ENCODE data around the gene DUT. TPM values are rescaled to one million over a fixed set of nuclear protein-coding genes. Genes with fewer than 3 reads are reported as not detected.
A peak's percentile ranks its signal among the peaks of the same experiment; 100 is the strongest.

The DUT gene
- total RNA-seq: 100 to 1,000 TPM; 194 to 248 (median 214) TPM

DNA sequence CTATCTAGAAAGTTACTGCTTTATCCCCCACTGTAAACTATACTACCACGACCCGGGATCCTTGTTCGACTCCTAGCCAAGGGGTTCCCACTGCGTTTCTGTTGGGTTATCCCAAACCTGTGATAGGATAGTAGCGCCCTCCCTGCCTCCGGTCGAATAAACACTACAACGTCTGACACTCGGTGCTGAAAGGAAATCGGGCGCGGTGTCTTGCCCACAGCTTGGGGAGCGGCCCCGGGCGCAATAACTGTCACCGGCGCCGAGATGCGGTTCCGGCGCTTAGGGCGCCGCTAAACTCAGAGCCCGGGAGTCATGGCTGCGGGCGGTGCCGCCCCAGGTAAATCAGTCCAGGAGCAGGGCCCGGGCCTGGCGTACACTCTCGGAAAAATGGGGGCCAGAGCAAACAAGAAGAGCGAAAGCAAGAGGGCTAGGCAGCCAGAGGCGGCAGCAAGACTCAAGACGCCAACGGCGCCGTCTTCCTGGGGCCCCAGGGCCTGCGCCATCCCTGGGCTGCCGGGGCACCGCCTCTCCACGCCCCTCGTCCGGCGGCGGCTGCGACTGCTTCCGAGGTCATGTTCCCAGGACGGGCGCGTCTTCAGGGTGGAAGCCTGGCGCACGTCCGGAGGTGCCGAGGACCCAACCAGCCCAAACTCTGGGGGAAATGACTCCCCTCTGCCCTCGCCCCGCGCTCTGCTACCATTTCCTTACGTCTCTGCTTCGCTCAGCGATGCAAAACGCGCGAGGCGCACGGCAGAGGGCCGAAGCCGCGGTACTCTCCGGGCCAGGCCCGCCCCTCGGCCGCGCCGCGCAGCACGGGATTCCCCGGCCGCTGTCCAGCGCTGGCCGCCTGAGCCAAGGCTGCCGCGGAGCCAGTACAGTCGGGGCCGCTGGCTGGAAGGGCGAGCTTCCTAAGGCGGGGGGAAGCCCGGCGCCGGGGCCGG is at the start of gene DUT:
DUT (plus strand) TSS at position 575 of the 941 bp plus-strand sequence; CDS start at position 662, 87 bp downstream.
- Mint-ChIP-seq H3K4me3 (peak within 1 kb of the TSS; percentile 91), H3K27me3 (ENCODE audit: low read depth) (no peaks in the 10 kb centered on the region), H3K36me3 (ENCODE audit: insufficient read depth) (peaks cover 11% of the 10 kb centered on the region), H3K4me1 (ENCODE audit: low read depth) (peaks cover 20% of the 10 kb centered on the region), H3K9me3 (no peaks in the 10 kb centered on the region)
- ATAC-seq (peak; percentile 88 to 89), DNase-seq (peak; percentile 72)

DNA sequence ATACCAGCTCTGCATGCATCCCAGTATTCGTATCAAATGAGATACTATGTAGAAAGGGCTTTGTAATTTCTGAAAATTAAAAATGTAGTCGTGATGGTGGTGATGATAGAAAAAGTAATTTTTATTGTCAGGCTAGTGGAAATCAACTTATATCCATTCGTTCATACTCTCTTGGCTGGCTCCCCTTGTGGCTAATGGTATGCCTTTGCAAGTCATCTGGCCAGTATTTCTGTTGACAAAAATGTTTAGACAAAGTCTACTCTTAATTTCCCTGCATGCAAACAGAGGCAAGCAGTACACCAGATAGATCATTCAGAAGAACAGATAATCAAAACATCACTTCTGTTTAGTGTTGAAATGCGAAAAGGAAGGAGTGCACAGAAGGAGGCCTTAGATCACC is 49.6 kb upstream of the DUT start:
- Mint-ChIP-seq H3K36me3 (ENCODE audit: insufficient read depth) (no peaks in the 10 kb centered on the region), H3K4me3 (no peak overlapping the region), H3K27me3 (ENCODE audit: low read depth) (peaks cover 6% of the 10 kb centered on the region), H3K4me1 (ENCODE audit: low read depth) (no peaks in the 10 kb centered on the region), H3K9me3 (no peaks in the 10 kb centered on the region)
- DNase-seq: no peak
- ATAC-seq: no peak

DNA sequence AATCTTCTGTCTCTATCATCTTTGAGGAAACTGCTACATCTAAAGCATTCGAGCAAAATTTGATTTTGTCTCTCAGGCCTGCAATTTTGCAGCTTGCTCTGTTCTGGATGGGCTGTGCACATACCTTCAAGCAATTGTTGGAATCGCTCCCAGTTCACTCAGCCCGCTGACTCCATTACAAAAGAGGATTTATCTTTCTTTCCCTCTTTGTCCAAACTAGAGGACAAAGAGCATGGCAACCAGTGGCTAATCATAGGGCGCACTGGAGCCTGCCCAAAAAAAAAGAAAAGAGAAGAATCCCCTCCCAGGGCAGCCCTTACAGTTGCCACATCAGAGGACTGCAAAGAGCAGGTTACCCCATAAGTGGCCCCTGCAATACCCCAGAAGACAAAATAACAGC is 49.0 kb upstream of the DUT start:
- H3K27me3 Mint-ChIP-seq (ENCODE audit: low read depth): peaks cover 6% of the 10 kb centered on the region
- no peaks in the 10 kb centered on the region for H3K36me3 Mint-ChIP-seq (ENCODE audit: insufficient read depth)
- H3K4me3 Mint-ChIP-seq: no peak overlapping the region
- no peak for DNase-seq
- H3K9me3 Mint-ChIP-seq: no peaks in the 10 kb centered on the region
- H3K4me1 Mint-ChIP-seq (ENCODE audit: low read depth): no peaks in the 10 kb centered on the region
- ATAC-seq: no peak

DNA sequence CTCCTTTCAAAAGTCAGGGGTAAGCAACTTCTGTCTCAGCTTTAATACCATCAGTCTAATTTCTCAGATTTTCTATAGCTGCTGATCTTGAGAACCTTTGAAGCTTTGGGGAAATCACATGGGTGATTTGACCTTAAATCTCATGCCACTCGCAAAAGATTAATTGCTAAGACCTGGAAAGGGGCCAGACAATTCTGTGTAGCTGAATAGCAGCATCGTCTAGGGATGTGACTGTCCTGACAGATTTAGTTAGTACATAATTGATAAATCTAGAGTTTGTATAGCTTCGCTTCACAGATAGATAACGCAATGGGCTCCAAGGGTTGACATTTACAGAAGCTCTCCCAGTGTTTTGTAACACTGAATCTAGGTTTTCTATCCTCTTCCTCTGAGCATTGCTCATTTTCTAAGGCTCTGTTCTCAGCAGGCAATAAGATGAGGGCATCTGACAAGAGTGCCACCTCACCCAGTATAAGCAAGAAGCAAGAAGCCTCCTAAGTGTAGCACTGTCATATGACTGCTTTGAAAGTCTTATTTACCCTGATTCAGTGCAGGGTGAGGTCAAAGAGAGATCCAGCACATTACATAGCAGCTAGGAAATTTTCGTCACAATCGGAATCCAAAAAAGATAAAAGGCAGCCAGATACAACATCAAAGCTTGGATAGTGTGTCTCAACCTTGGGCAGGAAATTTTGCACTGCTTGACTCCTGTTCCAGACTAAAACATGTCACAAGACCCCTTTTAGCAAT is 47.7 kb upstream of the DUT start:
- Mint-ChIP-seq H3K4me1 (ENCODE audit: low read depth) (no peaks in the 10 kb centered on the region), H3K4me3 (no peak overlapping the region), H3K36me3 (ENCODE audit: insufficient read depth) (no peaks in the 10 kb centered on the region), H3K27me3 (ENCODE audit: low read depth) (peaks cover 5% of the 10 kb centered on the region), H3K9me3 (no peaks in the 10 kb centered on the region)
- DNase-seq: no peak
- ATAC-seq: no peak

DNA sequence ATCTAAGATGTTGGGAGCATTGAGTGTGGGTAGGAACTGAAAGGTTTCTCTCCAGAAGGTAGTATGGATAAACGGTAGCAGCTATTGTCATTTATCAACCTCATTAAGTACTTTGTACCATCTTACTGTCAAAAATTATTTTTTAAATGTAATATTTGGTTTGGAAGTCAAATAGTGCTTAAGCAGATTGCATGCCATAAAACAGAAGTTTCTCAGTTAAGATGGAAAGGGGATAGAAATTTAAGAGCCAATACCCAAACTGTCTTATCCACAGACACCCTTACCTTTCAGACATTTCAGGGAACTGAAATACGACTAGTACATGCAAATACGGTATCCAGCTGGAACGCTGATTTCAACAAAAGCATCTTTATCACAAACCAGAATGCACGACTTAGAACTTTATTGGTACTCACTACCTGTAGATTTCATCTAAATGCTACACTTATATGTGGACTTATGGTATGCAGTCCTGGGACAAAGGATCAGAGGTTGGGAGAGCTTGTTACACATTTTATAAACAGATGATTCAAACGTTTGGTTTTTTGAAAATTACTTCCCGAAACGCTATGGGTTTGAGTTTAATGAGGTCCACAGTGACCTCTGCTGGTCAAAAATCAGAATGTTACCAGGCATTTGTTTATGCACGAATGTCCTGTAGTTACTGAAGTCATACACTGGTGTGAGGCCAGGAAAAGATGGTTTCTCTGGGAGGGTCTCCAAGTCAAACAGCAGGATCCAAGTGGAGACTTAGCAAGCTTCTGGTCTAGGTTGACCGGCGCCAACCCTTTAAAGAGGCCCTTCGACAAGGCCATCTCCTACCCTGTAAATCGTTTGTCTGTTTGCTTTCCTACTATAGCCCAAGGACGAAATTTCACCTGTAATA is 45.7 kb upstream of the DUT start:
- Mint-ChIP-seq H3K4me3 (no peak overlapping the region), H3K27me3 (ENCODE audit: low read depth) (no peaks in the 10 kb centered on the region), H3K36me3 (ENCODE audit: insufficient read depth) (no peaks in the 10 kb centered on the region), H3K9me3 (no peaks in the 10 kb centered on the region), H3K4me1 (ENCODE audit: low read depth) (no peaks in the 10 kb centered on the region)
- ATAC-seq (peak; percentile 43), DNase-seq (peak; percentile 15)

DNA sequence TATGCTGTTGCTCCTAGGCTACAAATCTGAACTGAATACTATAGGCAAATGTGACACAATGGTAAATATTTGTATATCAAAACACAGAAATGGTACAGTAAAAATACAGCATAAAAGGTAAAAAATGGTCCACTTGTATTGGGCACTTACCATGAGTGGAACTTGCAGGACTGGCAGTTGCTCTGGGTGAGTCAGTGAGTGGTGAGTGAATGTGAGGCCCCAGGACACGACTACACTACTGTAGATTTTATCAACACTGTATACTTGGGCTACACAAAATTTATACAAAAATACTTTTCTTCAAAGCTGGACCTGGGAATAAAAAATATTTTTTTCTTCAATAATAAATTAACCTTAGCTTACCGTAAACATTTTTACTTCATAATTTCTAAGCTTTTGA is 41.6 kb upstream of the DUT start:
- Mint-ChIP-seq H3K4me3 (no peak overlapping the region), H3K36me3 (ENCODE audit: insufficient read depth) (no peaks in the 10 kb centered on the region), H3K9me3 (no peaks in the 10 kb centered on the region), H3K4me1 (ENCODE audit: low read depth) (no peaks in the 10 kb centered on the region), H3K27me3 (ENCODE audit: low read depth) (peaks cover 1% of the 10 kb centered on the region)
- DNase-seq: no peak
- ATAC-seq: no peak

DNA sequence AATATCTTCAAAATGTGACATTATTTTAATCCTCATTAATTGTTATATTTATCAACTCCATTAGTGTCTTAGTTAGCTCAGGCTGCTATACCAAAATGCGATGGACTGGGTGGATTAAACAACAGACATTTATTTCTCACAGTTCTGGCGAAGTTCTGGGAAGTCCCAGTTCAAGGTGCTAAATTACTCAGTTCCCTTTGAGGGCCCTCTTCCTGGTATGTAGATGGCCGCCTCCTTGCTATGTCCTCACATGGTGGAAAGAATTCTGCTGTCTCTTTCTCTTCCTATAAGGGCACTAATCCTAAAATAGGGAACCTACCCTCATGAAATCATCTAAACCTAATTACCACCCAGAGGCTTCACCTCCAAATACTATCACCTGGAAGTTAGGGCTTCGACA is 38.8 kb upstream of the DUT start:
- DNase-seq (no peak), ATAC-seq (no peak)
- Mint-ChIP-seq H3K9me3 (no peaks in the 10 kb centered on the region), H3K36me3 (ENCODE audit: insufficient read depth) (no peaks in the 10 kb centered on the region), H3K4me1 (ENCODE audit: low read depth) (no peaks in the 10 kb centered on the region), H3K27me3 (ENCODE audit: low read depth) (peaks cover 1% of the 10 kb centered on the region), H3K4me3 (no peak overlapping the region)

DNA sequence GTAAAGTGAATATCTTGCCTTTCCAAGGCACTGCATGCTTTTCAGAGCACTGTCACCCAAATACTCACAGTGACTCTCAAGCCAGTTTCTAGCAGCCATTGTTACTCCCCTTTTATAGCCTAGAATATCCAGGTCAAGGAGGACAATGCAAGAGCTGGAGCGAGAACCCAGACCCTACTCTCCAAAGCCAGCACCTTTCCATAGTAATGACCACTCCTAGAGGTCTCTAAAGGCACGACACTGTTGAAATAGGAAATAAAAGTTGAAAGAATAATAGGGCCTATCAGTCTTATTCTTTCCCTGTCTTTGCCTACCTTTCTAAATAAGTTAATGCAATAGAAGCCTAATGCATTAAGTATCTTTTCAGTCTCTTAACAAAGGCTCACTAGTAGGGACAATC is 33.6 kb upstream of the DUT start:
- ATAC-seq (no peak), DNase-seq (no peak)
- Mint-ChIP-seq H3K36me3 (ENCODE audit: insufficient read depth) (no peaks in the 10 kb centered on the region), H3K4me3 (no peak overlapping the region), H3K4me1 (ENCODE audit: low read depth) (no peaks in the 10 kb centered on the region), H3K27me3 (ENCODE audit: low read depth) (peaks cover 1% of the 10 kb centered on the region), H3K9me3 (no peaks in the 10 kb centered on the region)

DNA sequence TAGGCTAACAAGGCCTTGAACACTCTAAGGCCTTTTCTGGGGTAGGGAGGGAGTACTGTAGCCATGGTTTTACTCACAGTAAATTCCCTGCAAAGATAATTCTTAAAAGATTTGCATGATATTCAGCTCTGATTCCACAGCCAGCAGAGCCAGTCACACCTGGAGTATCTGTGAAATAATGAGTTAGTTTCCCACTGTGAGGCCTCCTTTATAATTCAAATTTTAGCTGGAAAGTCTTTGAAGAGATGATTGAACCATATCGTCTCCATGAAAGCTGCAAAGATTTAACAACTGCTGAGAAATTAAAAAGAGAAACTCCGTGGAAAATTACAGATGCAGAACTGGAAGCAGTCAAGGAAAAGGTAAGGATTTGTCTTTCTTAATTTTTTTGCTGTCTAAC is 32.3 kb upstream of the DUT start:
- H3K9me3 Mint-ChIP-seq: no peaks in the 10 kb centered on the region
- no peak overlapping the region for H3K4me3 Mint-ChIP-seq
- DNase-seq (no peak), ATAC-seq (no peak)
- H3K36me3 Mint-ChIP-seq (ENCODE audit: insufficient read depth): no peaks in the 10 kb centered on the region
- H3K27me3 Mint-ChIP-seq (ENCODE audit: low read depth): peaks cover 1% of the 10 kb centered on the region
- H3K4me1 Mint-ChIP-seq (ENCODE audit: low read depth): no peaks in the 10 kb centered on the region

DNA sequence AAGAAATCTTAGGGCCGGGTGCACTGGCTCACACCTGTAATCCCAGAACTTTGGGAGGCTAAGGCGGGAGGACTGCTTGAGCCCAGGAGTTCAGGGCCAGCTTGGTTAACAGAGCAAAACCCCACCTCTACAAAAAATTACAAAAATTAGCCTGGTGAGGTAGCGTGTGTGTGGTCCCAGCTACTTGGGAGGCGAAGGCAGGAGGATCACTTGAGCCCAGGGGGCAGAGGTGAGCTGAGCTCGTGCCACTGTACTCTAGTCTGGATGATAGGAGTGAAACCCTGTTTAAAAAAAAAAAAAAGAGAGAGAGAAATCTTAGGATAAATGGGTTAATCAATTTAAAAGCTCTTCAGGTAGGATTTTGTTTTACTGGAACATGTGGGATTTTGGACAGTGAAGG is 31.2 kb upstream of the DUT start:
- Mint-ChIP-seq H3K4me3 (no peak overlapping the region), H3K27me3 (ENCODE audit: low read depth) (no peaks in the 10 kb centered on the region), H3K36me3 (ENCODE audit: insufficient read depth) (no peaks in the 10 kb centered on the region), H3K4me1 (ENCODE audit: low read depth) (no peaks in the 10 kb centered on the region), H3K9me3 (no peaks in the 10 kb centered on the region)
- ATAC-seq: no peak
- no peak for DNase-seq

DNA sequence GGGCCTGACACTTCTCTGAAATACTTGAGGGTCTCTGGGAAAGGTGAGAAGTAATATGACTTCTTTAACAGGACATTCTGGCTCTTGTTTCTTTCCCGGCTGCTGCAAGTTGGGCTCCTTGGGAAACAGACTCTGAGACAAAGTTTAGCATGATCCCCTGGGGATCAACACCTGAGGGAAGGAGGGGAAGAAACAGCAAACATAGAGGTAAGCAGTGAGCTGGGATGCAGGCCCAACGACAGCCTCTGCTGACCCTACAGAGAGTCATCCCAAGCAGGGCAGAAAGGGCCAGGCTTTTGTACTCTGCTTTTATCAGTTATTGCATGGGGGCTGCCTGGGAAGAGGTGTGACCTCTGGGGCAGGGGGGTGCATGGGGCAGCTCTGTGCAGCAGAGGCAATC is 26.8 kb upstream of the DUT start:
- DNase-seq (no peak), ATAC-seq (no peak)
- no peaks in the 10 kb centered on the region for H3K36me3 Mint-ChIP-seq (ENCODE audit: insufficient read depth)
- peaks cover 2% of the 10 kb centered on the region for H3K27me3 Mint-ChIP-seq (ENCODE audit: low read depth)
- H3K4me1 Mint-ChIP-seq (ENCODE audit: low read depth): no peaks in the 10 kb centered on the region
- H3K9me3 Mint-ChIP-seq: no peaks in the 10 kb centered on the region
- H3K4me3 Mint-ChIP-seq: no peak overlapping the region

DNA sequence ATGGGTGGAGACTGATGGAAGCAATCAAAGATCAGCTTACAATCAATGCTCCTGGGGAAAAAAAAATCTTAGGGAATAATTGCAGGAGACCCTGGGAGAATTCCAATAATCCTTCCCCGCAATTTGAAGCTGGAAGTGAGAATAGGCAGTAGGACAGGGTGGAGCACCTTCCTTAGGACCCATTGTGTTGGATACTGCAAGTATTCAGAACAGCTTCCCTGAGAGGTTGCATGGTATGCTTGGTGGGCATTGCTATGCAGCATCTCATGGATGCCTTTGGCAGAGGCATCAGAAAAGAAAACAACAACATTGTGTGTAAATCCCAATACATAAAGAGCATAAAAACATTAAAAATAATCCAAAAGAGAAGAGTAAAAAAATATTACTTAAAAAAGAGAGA is 24.6 kb upstream of the DUT start:
- no peak for ATAC-seq
- DNase-seq: no peak
- Mint-ChIP-seq H3K4me1 (ENCODE audit: low read depth) (no peaks in the 10 kb centered on the region), H3K4me3 (no peak overlapping the region), H3K27me3 (ENCODE audit: low read depth) (peaks cover 2% of the 10 kb centered on the region), H3K9me3 (no peaks in the 10 kb centered on the region), H3K36me3 (ENCODE audit: insufficient read depth) (no peaks in the 10 kb centered on the region)

DNA sequence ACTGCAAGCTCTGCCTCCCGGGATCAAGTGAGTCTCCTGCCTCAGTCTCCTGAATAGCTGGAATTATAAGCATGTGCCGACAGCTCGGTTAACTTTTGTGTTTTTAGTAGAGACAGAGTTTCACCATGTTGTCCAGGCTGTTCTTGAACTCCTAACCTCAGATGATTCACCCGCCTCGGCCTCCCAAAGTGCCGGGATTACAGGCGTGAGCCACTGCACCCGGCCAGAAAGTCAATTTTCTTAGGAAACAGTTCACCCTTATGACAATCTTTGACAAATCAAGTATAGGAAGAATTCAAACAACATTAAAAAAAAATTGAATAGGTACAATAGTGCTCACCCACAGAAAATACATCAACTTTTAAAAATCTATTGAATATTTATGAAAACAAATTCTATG is 23.6 kb upstream of the DUT start:
- DNase-seq (no peak), ATAC-seq (no peak)
- Mint-ChIP-seq H3K9me3 (no peaks in the 10 kb centered on the region), H3K36me3 (ENCODE audit: insufficient read depth) (no peaks in the 10 kb centered on the region), H3K4me3 (no peak overlapping the region), H3K4me1 (ENCODE audit: low read depth) (no peaks in the 10 kb centered on the region), H3K27me3 (ENCODE audit: low read depth) (peaks cover 2% of the 10 kb centered on the region)

DNA sequence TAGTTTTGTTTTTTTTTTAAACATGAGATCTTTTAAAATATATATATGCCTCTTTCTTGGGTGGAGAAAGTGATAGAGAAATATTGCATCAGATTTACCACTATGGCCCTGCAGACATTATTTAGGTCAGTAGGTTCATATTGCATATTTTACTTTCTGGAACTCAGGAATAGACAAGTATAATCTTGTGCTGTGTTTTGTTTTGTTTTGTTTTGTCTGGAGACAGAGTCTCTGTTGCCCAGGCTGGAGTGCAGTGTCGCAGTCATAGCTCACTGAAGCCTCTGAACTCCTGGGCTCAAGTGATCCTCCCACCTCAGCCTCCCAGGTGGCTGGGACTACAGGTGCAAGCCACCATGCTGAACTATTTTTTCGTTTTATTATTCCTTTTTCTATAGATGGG is 21.5 kb upstream of the DUT start:
- Mint-ChIP-seq H3K27me3 (ENCODE audit: low read depth) (peaks cover 2% of the 10 kb centered on the region), H3K4me1 (ENCODE audit: low read depth) (no peaks in the 10 kb centered on the region), H3K36me3 (ENCODE audit: insufficient read depth) (no peaks in the 10 kb centered on the region), H3K9me3 (no peaks in the 10 kb centered on the region), H3K4me3 (no peak overlapping the region)
- DNase-seq: no peak
- no peak for ATAC-seq

All from activated T-cell treated with anti-CD3 and anti-CD28 coated beads, Interleukin-2, amount 50 U/mL, for 4 hours (primary cell).